Uterus (tissue), 4 donors: ENCODE data around the gene LKAAEAR1. TPM values are rescaled to one million over a fixed set of nuclear protein-coding genes. Genes with fewer than 3 reads are reported as not detected.
"Not testable (repeated sequence)": the region's sequence is repeated elsewhere in the genome, so short reads cannot be mapped to it uniquely, and the experiment has no call there.

Source experiments
- DNase-seq, 2 donors: peaks; one replicate each; pipeline ENCODE4 v3.0.0-alpha.2; 2019 to 2020
- H3K27ac ChIP-seq, 2 donors: fragments of 200-600 bp; sonication (generic); 1 replicate in 1 of 2; 2 replicates in 1 of 2; pipeline ENCODE4 v1.5.1; 2016 to 2018
- H3K27me3 ChIP-seq, 2 donors: fragments of 200-600 bp; sonication (generic); one replicate each; pipeline ENCODE4 v1.5.1; 2018 to 2019; ENCODE audit warnings: control low read depth in 1 of 2
- H3K36me3 ChIP-seq, 2 donors: fragments of 200-600 bp; sonication (generic); one replicate each; pipeline ENCODE4 v1.5.1; 2019; ENCODE audit warnings: control low read depth in 1 of 2
- H3K4me1 ChIP-seq, 2 donors: fragments of 200-600 bp; sonication (generic); one replicate each; pipeline ENCODE4 v1.5.1; 2018 to 2019; ENCODE audit warnings: control low read depth in 1 of 2
- H3K4me3 ChIP-seq, 2 donors: fragments of 200-600 bp; sonication (generic); 1 replicate in 1 of 2; 2 replicates in 1 of 2; pipeline ENCODE4 v1.5.1; 2018 to 2019; ENCODE audit warnings: mild to moderate bottlenecking in 1 of 2
- H3K9me3 ChIP-seq, 2 donors: fragments of 200-600 bp; sonication (generic); one replicate each; pipeline ENCODE4 v1.5.1; 2019; ENCODE audit warnings: control low read depth in 1 of 2
- POLR2A ChIP-seq, 2 donors: fragments of 450-650 bp; IDR thresholded peaks; one replicate each; pipeline ENCODE4 v1.6.1; 2016; ENCODE audit warnings: antibody characterized with exemption in 2 of 2, mild to moderate bottlenecking in 1 of 2, moderate library complexity in 1 of 2
- intact Hi-C: fragments of 100-400 bp; cut with DNase I; formaldehyde crosslinking; loops from one replicate; pipeline ENCODE4 v1.15.1; 2023; ENCODE audit warnings: low total_unique reads
- total RNA-seq, 4 donors: library from RNA; depleted of rRNA in 3 of 4; stranded (reverse); fragments of >200 nt in 3 of 4; gene quantifications; one replicate each; pipeline versions ENCODE4 v1.1.0 to v1.2.4, GENCODE V29; 2014 to 2023
- TF ChIP-seq, protein P1 (sequence below), 4 experiments: fragments of 200-600 bp in 2 of 4; fragments of 450-650 bp in 2 of 4; sonication (generic) in 2 of 4; IDR thresholded peaks; one replicate each; pipeline ENCODE4 v1.5.1; 2016 to 2019; ENCODE audit warnings: antibody characterized with exemption in 4 of 4, mild to moderate bottlenecking in 2 of 4, moderate library complexity in 1 of 4
- donor health status: DM: yes; HTN: yes; CAD: no.

The LKAAEAR1 gene
- not detected for total RNA-seq

DNA sequence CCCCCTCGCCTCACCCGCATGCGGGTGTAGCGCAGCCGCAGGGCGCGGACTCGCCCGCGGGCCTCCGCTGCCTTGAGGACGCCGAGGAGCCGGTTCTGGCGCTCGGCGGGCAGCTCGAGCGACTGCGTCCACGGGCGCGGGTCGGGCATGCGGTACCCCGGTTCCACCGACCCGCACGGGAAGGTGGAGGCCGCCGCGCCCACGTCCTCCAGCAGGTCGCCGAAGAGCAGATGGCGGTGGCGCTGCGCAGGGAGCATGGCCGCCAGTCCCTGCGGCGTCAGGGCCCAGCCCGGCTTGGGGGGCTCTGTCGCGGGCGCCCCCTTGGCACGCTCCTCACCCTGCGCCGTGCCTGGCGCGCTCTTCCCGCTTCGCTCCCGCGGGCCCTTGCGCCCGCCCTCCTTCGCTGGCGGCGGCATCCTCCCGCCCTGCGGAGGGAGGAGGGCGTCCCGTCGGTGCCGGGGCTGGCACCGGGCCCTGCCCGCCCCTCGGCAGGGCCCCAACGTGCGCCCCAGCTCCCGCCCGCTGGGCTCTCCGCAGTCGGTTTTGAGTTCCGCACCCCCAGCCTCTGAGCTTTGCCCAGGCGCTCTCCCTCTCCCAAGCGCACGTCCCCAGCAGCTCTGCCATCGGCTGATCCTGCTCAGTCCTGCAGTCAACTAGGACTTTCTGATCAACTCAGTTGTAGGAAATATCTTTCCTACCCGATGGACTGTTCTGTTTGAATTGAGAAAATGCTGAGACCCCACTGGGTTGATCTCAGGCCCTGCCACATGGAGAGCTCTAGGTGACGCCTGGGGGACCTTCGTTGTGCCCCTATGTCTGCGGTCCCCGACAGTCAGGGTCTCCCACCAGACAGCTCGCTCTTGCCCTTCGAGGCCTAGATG is at the start of gene LKAAEAR1:
Gene LKAAEAR1 (minus strand): TSS at position 595 of the 881 bp plus-strand sequence. CDS start 179 bp downstream, at position 416.
- Histone ChIP-seq H3K4me1 (peaks cover 5 to 9% of the 10 kb centered on the region in 2 donors), H3K9me3 (peaks cover 0 to 4% of the 10 kb centered on the region in 2 donors), H3K27ac (no peak within 1 kb of the TSS), H3K4me3 (peak within 1 kb of the TSS in 1 of 2 donors; percentile 44), H3K36me3 (no peaks in the 10 kb centered on the region), H3K27me3 (peaks cover 0 to 11% of the 10 kb centered on the region in 2 donors)
- intact Hi-C loops: no loop called here
- TF ChIP-seq, protein P1, sequence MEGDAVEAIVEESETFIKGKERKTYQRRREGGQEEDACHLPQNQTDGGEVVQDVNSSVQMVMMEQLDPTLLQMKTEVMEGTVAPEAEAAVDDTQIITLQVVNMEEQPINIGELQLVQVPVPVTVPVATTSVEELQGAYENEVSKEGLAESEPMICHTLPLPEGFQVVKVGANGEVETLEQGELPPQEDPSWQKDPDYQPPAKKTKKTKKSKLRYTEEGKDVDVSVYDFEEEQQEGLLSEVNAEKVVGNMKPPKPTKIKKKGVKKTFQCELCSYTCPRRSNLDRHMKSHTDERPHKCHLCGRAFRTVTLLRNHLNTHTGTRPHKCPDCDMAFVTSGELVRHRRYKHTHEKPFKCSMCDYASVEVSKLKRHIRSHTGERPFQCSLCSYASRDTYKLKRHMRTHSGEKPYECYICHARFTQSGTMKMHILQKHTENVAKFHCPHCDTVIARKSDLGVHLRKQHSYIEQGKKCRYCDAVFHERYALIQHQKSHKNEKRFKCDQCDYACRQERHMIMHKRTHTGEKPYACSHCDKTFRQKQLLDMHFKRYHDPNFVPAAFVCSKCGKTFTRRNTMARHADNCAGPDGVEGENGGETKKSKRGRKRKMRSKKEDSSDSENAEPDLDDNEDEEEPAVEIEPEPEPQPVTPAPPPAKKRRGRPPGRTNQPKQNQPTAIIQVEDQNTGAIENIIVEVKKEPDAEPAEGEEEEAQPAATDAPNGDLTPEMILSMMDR (IDR thresholded peaks at IDR 0.05): no peak
- no peak for TF ChIP-seq POLR2A (IDR thresholded peaks at IDR 0.05)
- DNase-seq: no peak

- no peak for TF ChIP-seq POLR2A (IDR thresholded peaks at IDR 0.05)
- TF ChIP-seq, protein P1 (IDR thresholded peaks at IDR 0.05): no peak
- intact Hi-C loops: no loop called here
- DNase-seq: no peak
Measured at GRCh38 chr20:64131406-64131805, 47.2 kb upstream of the LKAAEAR1 start.

DNA sequence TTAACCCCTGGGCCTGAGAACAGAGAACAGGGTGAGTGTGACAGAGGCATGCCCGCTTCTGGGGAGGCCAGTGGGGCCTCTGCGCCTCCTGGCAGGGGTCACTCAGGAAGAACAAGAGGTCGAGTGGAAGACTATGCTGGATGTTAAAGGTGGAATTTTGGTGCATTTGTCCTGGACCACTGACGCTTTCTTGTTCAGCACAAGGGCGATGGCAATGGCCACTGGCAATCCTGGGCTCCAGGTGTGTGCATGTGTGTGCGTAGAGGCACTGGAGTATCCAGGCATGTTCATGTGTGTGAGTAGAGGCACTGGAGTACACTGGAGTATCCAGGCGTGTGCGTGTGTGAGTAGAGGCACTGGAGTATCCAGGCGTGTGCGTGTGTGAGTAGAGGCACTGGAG is 46.7 kb upstream of the LKAAEAR1 start:
- H3K36me3 ChIP-seq: no peaks in the 10 kb centered on the region
- intact Hi-C loops: no loop called here
- no peak overlapping the region for H3K27ac ChIP-seq
- TF ChIP-seq, protein P1 (IDR thresholded peaks at IDR 0.05): no peak
- TF ChIP-seq POLR2A (IDR thresholded peaks at IDR 0.05): no peak
- no peaks in the 10 kb centered on the region for H3K4me1 ChIP-seq
- no peak for DNase-seq
- no peaks in the 10 kb centered on the region for H3K27me3 ChIP-seq
- H3K4me3 ChIP-seq: no peak overlapping the region
- no peaks in the 10 kb centered on the region for H3K9me3 ChIP-seq

More at GRCh38 chr20:64131406-64131805, 47.2 kb upstream of the LKAAEAR1 start:
- H3K27me3 ChIP-seq: no peaks in the 10 kb centered on the region
- H3K9me3 ChIP-seq: no peaks in the 10 kb centered on the region
- no peaks in the 10 kb centered on the region for H3K36me3 ChIP-seq
- no peak overlapping the region for H3K27ac ChIP-seq
- no peak overlapping the region for H3K4me3 ChIP-seq
- no peaks in the 10 kb centered on the region for H3K4me1 ChIP-seq

DNA sequence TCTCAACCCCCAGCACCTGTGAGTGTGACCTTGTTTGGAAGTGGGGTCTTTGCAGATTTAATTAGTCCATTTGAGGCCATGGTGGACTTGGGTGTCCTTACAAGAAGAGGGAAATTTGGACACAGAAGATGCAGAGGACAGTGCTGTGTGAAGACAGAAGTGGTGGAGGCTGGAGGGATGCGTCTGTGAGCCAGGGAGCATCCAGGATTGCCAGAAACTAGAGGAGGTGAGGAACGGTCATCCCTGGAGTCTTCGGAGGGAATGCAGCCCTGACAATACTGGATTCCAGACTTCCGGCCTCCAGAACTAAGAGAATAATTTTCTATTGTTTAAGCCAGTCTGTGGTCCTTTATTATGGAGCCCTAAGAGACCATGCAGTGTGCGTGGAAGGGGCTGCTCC is 46.1 kb upstream of the LKAAEAR1 start:
- TF ChIP-seq, protein P1 (IDR thresholded peaks at IDR 0.05): no peak
- no peak for TF ChIP-seq POLR2A (IDR thresholded peaks at IDR 0.05)
- intact Hi-C loops: no loop called here

GRCh38 chr20:64129146-64129782 is 45.1 kb upstream of the LKAAEAR1 start:
- Histone ChIP-seq H3K36me3 (no peaks in the 10 kb centered on the region), H3K4me1 (no peaks in the 10 kb centered on the region), H3K27ac (no peak overlapping the region), H3K4me3 (no peak overlapping the region), H3K27me3 (no peaks in the 10 kb centered on the region), H3K9me3 (no peaks in the 10 kb centered on the region)
- intact Hi-C loops: no loop called here
- TF ChIP-seq, protein P1 (IDR thresholded peaks at IDR 0.05): no peak
- TF ChIP-seq POLR2A (IDR thresholded peaks at IDR 0.05): no peak
- DNase-seq: no peak

More for the DNA sequence above, 46.1 kb upstream of the LKAAEAR1 start:
- Histone ChIP-seq H3K27ac (no peak overlapping the region), H3K9me3 (no peaks in the 10 kb centered on the region), H3K4me3 (no peak overlapping the region), H3K4me1 (no peaks in the 10 kb centered on the region), H3K36me3 (no peaks in the 10 kb centered on the region), H3K27me3 (no peaks in the 10 kb centered on the region)
- no peak for DNase-seq

- DNase-seq, intact Hi-C loops, H3K36me3 ChIP-seq: not testable (repeated sequence)
Measured at GRCh38 chr20:64123517-64123916, 39.3 kb upstream of the LKAAEAR1 start.

DNA sequence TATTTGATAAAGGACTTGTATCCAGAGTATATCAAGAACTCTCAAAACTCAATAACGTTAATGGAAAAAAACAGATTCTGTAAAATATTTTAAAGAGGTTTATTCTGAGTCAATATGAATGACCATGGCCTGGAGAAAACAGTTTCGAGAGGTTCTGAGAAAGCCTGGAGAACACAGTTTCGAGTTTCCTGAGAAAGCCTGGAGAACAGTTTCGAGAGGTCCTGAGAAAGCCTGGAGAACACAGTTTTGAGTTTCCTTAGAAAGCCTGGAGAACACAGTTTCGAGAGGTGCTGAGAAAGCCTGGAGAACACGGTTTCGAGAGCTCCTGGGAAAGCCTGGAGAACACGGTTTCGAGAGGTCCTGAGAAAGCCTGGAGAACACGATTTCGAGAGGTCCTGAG is 38.7 kb upstream of the LKAAEAR1 start:
- DNase-seq, H3K9me3 ChIP-seq, H3K27me3 ChIP-seq, intact Hi-C loops, H3K4me3 ChIP-seq, H3K27ac ChIP-seq, H3K4me1 ChIP-seq, H3K36me3 ChIP-seq: not testable (repeated sequence)

More at GRCh38 chr20:64123517-64123916, 39.3 kb upstream of the LKAAEAR1 start:
- not testable (repeated sequence) for H3K27ac ChIP-seq, H3K9me3 ChIP-seq, H3K4me3 ChIP-seq, H3K27me3 ChIP-seq, H3K4me1 ChIP-seq
